SU-DHL-6 (cell line): Measurements from ENCODE around the gene SELENBP1.

Experiments used
- H2AFZ ChIP-seq: fragments of 200-600 bp; sonication (generic); 2 replicates; pipeline ENCODE4 v1.6.1; 2014; ENCODE audit warnings: low read depth, mild to moderate bottlenecking, moderate library complexity, mixed read lengths, antibody characterized with exemption, low read length; ENCODE audit not compliant: severe bottlenecking
- H3F3A ChIP-seq: fragments of 200-600 bp; shearing (Covaris generic); 2 replicates; pipeline ENCODE4 v1.6.0; 2016; ENCODE audit warnings: antibody characterized with exemption, mild to moderate bottlenecking; ENCODE audit not compliant: insufficient read depth
- H3K27ac ChIP-seq: fragments of 200-600 bp; sonication (generic); 2 replicates; pipeline ENCODE4 v1.5.1; 2016; ENCODE audit warnings: low read depth, mild to moderate bottlenecking, low read length, moderate library complexity, mixed read lengths
- H3K27me3 ChIP-seq: fragments of 200-600 bp; sonication (generic), shearing (Covaris generic); 2 replicates; pipeline ENCODE4 v1.6.0; 2014; ENCODE audit warnings: mild to moderate bottlenecking, low read length
- H3K36me3 ChIP-seq: fragments of 200-600 bp; sonication (generic); 2 replicates; pipeline ENCODE4 v1.6.1; 2014; ENCODE audit warnings: mild to moderate bottlenecking, low read length, mixed read lengths
- H3K4me2 ChIP-seq: fragments of 300-600, 200-600 bp; shearing (Covaris generic), sonication (generic); 2 replicates; pipeline ENCODE4 v1.6.0; 2014; ENCODE audit warnings: low read length, low read depth, mild to moderate bottlenecking; ENCODE audit not compliant: poor library complexity, severe bottlenecking
- H3K4me3 ChIP-seq: fragments of 200-600 bp; sonication (generic); 2 replicates; pipeline ENCODE4 v1.5.1; 2014; ENCODE audit warnings: antibody characterized with exemption, low read length, mild to moderate bottlenecking, mixed read lengths; ENCODE audit not compliant: insufficient read depth, poor library complexity, severe bottlenecking
- H3K79me2 ChIP-seq: fragments of 200-600 bp; sonication (generic); 2 replicates; pipeline ENCODE4 v1.6.1; 2014; ENCODE audit warnings: mild to moderate bottlenecking, low read length, moderate library complexity; ENCODE audit not compliant: insufficient read depth
- H3K9ac ChIP-seq: fragments of 200-600 bp; sonication (generic); 2 replicates; pipeline ENCODE4 v1.7.0; 2014; ENCODE audit warnings: mild to moderate bottlenecking, low read length
- H3K9me2 ChIP-seq: fragments of 200-600 bp; sonication (generic); replicated peaks from 2 replicates; pipeline ENCODE4 v1.6.1; 2014; ENCODE audit warnings: low read length; ENCODE audit not compliant: insufficient read depth
- H3K9me3 ChIP-seq: fragments of 200-600 bp; sonication (generic); 2 replicates; pipeline ENCODE4 v1.6.1; 2014; ENCODE audit warnings: low read length, mixed read lengths; ENCODE audit not compliant: insufficient read depth
- H4K20me1 ChIP-seq: fragments of 200-600 bp; sonication (generic); 2 replicates; pipeline ENCODE4 v1.6.1; 2014; ENCODE audit warnings: low read depth, mild to moderate bottlenecking, antibody characterized with exemption, low read length, moderate library complexity, mixed read lengths
- EZH2phosphoT487 ChIP-seq: fragments of 200-600 bp; sonication (generic), shearing (Covaris generic); conservative IDR thresholded peaks from 2 replicates; pipeline ENCODE4 v1.6.1; 2018; ENCODE audit warnings: mild to moderate bottlenecking, antibody characterized with exemption, low read length, moderate library complexity, mixed read lengths
- TF ChIP-seq, protein P1 (sequence below): fragments of 200-600 bp; sonication (generic); IDR thresholded peaks from one replicate; pipeline ENCODE4 v1.5.1; 2017; ENCODE audit warnings: antibody characterized with exemption, mild to moderate bottlenecking, low read length, moderate library complexity; ENCODE audit not compliant: insufficient read depth, poor library complexity, severe bottlenecking

Gene SELENBP1

DNA sequence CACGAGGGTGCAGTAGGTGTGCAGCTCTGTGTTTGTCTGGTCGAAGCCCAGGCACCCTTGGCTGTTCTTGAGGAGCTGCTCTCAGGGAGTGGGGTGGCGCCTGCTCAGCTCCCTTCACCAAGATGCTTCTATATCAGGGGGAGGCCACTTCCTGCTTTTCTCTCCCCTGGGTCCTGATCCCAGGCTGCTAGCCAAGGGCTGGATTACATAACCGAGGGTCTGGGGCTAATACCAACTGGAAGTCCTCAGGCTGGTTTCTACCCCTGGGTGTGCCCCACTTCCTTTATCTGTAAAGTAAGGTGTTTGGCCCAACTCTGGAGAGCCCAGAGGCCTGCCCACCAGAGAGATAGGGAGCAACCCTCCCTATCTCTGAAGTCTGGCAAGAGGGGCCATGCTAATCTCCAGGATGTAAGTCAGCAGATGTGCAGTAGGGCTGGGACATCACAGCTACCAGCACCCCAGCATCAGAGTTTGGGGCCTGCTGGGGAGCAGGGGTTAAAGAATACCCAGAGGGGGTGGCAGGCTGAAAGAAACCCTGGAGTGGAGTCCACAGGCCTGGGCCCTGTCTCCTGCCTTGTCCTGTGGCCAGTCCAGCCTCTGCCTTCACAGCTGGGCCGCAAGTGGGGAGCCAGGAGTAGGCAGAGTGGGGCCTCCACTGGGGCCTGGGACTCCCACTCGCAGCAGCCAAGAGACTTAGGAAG lies 2.1 kb downstream of the SELENBP1 start:
- Histone ChIP-seq H3K9ac (no peak overlapping the region), H3K79me2 (no peaks in the 10 kb centered on the region), H3K27me3 (no peaks in the 10 kb centered on the region), H3K4me3 (no peak overlapping the region), H3K36me3 (no peaks in the 10 kb centered on the region), H3K4me2 (no peak overlapping the region), H3K9me3 (no peaks in the 10 kb centered on the region), H3F3A (no peaks in the 10 kb centered on the region), H4K20me1 (no peaks in the 10 kb centered on the region), H2AFZ (no peak overlapping the region), H3K9me2 (no peaks in the 10 kb centered on the region), H3K27ac (no peak overlapping the region)
- TF ChIP-seq EZH2phosphoT487: no peak
- TF ChIP-seq, protein P1, sequence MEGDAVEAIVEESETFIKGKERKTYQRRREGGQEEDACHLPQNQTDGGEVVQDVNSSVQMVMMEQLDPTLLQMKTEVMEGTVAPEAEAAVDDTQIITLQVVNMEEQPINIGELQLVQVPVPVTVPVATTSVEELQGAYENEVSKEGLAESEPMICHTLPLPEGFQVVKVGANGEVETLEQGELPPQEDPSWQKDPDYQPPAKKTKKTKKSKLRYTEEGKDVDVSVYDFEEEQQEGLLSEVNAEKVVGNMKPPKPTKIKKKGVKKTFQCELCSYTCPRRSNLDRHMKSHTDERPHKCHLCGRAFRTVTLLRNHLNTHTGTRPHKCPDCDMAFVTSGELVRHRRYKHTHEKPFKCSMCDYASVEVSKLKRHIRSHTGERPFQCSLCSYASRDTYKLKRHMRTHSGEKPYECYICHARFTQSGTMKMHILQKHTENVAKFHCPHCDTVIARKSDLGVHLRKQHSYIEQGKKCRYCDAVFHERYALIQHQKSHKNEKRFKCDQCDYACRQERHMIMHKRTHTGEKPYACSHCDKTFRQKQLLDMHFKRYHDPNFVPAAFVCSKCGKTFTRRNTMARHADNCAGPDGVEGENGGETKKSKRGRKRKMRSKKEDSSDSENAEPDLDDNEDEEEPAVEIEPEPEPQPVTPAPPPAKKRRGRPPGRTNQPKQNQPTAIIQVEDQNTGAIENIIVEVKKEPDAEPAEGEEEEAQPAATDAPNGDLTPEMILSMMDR: no peak

- no peaks in the 10 kb centered on the region for H3K79me2 ChIP-seq
- H3K4me2 ChIP-seq: no peak overlapping the region
- H3K4me3 ChIP-seq: no peak overlapping the region
- no peak overlapping the region for H2AFZ ChIP-seq
- H3K9ac ChIP-seq: no peak overlapping the region
- TF ChIP-seq, protein P1: no peak
- TF ChIP-seq EZH2phosphoT487: no peak
- H3K27me3 ChIP-seq: no peaks in the 10 kb centered on the region
- no peaks in the 10 kb centered on the region for H3K9me3 ChIP-seq
- no peaks in the 10 kb centered on the region for H3F3A ChIP-seq
- H3K27ac ChIP-seq: no peak overlapping the region
- H3K36me3 ChIP-seq: no peaks in the 10 kb centered on the region
- H3K9me2 ChIP-seq: no peaks in the 10 kb centered on the region
- no peaks in the 10 kb centered on the region for H4K20me1 ChIP-seq
Measured at GRCh38 chr1:151369621-151370048, 2.9 kb downstream of the SELENBP1 start.

DNA sequence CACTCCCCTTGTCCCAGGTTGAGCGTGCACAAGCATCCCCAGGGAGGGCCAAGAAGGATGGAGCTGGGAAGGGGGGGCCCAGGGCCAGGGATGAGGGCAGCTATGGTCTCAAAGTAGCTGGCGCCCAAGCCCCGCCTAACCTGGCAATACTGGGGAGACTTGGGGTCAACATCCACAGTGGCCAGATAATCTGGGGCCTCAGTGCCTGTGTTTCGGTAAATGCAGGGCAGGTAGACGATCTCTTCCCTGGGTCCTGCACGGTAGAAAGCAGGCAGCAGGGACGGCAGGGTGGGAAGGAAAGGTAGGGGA lies 3.2 kb downstream of the SELENBP1 start:
- H2AFZ ChIP-seq: no peak overlapping the region
- H3K4me3 ChIP-seq: no peak overlapping the region
- no peak overlapping the region for H3K9ac ChIP-seq
- no peaks in the 10 kb centered on the region for H3K9me2 ChIP-seq
- no peaks in the 10 kb centered on the region for H3K36me3 ChIP-seq
- no peaks in the 10 kb centered on the region for H3K9me3 ChIP-seq
- no peak overlapping the region for H3K27ac ChIP-seq
- no peaks in the 10 kb centered on the region for H3K79me2 ChIP-seq
- H3F3A ChIP-seq: no peaks in the 10 kb centered on the region
- TF ChIP-seq EZH2phosphoT487: no peak
- TF ChIP-seq, protein P1: no peak
- H3K27me3 ChIP-seq: no peaks in the 10 kb centered on the region
- no peak overlapping the region for H3K4me2 ChIP-seq
- H4K20me1 ChIP-seq: no peaks in the 10 kb centered on the region
